DMS79 (cell line): Measurements from ENCODE around the gene B9D1.

Source experiments
- DNase-seq: peaks from one replicate; lab custom pipeline; 2025; lab: John Stamatoyannopoulos, UW

The B9D1 gene

DNA sequence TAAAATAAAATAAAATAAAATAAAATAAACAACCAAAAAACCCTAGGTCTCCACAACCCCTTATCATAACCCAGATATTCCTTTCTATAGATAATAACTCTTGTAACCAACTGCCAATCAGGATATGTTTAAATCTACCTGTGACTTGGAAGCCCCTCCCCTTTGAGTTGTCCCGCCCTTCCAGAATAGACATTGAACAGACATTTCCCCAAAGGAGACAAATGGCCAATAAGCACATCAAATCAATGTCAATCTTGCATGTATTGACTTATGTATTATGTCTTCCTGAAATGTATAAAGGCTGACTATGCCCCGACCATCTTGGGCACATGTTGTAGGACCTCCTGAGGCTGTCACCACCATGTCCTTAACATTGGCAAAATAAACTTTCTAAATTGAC is 14.3 kb upstream of the B9D1 start:
- peak; percentile 22 for DNase-seq

DNA sequence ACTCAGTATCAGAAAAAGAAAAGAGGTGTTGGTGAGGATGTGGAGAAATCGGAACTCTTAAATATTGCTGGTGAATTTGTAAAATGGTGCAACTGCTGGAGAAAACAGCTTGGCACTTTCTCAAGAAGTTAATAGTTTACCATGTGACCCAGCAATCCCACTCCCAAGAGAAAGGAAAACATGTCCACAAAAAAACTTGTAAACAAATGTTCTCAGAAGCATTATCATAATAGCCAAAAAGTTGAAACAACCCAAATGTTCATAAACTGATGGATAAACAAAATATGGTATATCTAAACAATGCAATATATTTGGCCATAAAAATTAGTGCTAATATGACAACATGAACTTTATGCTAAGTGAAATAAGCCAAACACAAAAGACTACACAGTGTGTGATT is 13.2 kb upstream of the B9D1 start:
- DNase-seq: no peak

DNA sequence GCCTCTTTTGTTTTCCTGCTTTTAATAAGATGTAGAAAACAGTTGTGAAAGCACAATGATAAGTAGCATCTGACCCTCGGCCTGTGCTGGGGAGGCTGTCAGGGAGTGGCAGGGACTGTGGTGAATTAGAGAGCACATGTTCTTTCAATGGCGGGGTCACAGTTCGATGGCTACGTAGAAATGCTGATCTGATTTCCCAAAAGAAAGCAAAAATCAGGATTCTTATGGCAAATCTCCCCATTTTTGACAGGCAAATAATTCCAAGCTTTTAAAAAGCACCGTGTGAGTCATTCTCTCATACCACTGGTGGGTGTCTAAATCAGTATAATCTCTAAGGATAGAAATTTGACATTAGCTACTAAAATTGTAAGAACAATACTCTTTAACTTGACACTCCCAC is 11.6 kb upstream of the B9D1 start:
- DNase-seq: no peak

DNA sequence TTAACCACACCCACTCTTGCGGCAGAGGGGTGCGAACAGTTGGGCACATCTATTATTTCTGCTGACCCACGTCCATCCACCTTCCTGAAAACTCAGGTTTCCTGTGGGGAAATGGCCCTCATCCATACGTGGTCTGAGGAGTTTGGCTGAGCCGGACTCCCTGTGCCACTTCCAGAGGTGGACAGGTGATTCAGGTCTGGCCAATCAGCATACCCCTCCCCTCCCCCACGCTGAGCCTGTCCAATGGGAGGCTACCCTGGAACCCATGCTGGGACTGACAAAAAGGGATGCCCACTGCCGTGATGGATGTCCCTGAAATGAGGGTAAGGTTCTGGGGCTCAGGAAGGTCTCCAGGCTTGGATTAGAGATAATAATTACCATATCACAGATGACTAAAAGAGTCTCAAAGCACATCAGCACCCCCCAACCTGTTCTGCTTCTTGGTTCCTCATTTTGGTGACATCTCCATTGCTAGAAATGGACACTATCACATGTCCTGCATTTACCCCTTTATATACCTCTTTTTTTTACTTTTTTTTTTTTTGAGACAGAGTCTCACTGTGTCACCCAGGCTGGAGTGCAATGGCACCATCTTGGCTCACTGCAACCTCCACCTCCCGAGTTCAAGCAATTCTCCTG is 10.5 kb upstream of the B9D1 start:
- DNase-seq: no peak

DNA sequence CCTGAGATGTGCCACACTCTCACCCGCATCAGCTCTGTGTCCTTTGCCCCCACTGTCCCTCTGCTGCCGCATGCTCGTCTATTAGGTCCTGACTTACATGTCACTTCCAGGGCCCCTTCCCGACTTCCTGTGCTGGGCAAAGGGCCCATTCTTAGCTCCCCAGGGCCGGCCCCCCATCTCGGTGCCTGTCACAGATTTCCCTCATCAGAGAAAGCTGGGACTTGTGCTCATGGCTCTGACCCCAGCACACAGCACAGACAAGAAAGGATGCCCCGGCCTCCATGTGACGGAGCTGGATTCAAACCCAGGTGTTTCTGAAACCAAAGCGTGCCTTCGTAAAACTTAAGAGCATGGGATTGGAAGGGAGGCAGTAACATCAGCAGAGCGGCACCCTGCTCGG is 9.9 kb upstream of the B9D1 start:
- no peak for DNase-seq

DNA sequence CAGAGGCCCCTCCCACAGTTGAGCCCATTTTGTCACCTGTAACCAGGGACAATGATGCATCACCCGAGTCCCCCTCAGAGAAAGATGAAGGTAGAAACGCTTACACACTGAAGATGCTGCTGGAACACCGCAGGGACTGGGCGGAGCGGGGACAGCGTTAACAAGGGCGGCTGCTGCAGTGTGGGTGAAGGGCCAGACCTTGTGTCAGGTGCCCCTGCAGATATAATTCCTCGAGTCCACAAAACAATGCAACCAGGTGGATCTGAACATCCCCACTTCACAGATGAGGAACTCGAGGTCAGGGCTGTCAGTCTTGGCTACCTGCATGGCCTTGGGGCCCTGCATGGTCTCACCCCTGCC is 9.5 kb upstream of the B9D1 start:
- no peak for DNase-seq

DNA sequence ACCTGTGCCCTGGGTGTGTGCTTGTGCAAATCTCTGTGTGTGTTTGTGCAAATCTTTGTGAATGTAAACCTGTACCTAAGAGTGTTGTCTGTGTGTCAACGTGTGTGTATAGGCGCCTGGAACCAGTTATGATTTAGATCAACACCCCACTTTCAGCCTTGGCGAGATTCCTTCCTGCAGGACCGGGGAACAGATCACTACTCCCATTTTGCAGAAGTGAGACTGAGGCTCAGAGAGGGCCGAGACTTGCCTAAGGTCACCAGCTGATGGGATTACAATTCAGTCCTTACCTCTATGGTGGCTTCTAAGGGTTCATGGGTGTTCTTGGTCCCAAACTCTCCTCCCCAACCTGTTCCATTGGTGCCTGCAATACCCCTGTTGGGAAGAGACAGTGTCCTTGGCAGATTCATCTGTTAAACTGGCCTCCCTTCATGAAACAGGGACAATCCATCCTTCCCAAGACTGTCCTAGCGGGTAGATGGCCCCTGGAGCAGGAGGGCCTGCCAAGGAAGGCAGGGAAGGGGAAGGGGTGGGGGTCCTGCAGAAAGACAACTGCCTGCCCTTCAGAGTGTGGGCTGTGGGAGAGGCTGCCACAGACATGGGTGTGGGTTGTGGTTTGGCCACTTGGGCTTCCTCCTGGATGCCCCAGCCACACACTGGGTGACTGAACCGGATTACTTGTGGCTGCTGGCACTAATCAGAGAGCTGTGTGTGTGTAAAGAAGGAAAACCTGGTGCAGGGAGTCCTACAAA is 8.9 kb upstream of the B9D1 start:
- DNase-seq: no peak

DNA sequence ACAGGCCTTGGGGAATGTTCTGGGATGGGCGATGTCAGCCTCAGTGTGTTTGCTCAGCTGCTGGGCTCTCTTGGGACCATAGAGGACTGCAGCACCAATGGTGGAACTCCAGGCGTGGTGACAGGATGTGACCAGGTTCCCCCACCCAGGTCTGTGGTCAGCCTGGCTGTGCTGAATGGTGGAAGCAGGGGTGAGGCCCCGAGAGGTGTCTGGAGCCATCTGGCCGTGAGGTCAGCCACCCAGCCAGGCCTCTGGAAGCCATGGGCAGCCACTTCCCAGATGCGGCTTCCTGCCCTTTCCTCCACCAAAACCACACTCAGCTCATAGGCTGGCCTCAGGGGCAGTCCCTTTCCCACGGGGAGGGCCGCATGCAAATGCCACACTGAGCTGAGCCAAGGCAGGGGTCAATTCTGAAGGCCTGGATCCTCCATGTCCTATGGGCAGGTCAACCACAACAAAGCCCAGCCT is 8.0 kb upstream of the B9D1 start:
- DNase-seq: no peak

DNA sequence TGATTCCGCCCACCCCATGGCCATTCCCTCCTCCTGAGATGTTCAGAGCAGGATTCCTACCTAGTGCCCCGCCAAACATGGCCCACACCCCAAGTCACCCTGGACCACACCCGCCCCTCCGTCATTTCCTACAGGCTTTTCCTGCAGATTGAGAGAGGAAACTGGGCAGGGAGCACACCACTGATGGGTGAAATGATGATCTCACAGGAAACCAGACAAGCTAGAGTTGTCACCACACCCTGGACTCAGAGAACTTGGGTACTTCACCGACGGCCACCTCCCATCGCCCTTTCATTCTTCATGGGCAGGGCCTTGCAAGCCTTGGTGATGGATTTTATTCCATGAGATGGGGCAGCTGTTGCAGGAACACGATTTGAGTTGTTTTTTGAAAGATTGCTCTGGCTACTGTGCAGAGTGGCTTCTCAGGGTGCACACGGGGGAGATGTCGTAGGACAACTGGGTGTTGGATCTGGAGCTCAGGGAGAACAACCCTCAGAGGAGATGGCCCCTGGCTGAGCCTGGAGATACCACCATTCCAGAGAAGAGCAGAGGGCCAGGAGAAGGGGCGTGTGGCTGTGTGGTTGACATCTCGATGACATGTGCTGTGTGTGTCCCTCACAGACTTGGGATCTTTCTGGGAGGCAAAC is 7.4 kb upstream of the B9D1 start:
- DNase-seq: no peak

DNA sequence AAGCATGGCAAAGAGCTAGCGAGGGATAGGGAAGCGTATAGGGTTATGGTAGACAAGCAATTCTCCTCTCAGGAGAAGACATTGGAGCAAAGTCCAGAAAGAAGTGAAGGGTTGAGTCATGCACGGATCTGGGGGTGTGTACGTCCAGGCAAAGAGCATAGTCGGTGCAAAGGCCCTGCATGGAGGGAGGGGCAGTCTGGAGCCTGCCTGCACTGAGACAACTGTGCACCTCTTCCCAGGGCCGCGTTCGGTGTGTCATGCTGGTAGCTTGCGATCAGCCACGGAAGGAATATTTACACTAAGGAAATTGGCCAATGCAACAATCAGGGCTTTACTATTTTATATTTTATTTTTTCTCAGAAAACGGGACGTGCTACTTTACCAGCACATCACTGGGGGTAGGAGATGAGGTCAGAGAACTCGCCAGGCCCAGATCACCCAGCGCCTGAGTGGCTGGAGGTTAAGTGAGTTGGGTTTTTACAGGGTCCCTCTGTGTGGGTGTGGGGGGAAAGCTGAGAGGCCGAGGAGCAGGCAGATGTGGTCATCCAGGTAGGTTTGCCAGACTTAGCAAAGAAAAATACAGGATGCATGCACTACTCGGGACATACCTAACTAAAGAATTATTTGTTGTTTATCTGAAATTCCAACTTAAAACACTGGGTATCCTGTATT is 6.7 kb upstream of the B9D1 start:
- no peak for DNase-seq

DNA sequence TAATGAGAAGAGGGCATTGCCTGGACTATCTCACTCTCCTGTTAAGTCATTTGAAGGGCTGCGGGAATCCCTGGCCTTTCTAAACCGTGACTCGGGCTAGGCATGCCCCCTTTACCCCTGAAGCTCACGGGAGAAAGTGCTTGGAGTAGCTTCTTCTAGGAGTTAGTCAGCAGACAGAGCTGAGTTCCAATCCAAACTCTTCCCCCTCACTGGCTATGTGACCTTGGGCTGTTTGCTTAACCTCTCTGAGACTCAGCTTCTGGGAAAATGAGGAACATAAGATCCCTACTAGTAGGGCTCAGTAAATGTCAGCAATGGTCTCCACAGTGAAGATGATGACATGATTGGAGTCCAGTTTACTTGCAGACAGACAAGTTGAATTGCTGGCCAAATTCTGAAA is 5.7 kb upstream of the B9D1 start:
- no peak for DNase-seq

DNA sequence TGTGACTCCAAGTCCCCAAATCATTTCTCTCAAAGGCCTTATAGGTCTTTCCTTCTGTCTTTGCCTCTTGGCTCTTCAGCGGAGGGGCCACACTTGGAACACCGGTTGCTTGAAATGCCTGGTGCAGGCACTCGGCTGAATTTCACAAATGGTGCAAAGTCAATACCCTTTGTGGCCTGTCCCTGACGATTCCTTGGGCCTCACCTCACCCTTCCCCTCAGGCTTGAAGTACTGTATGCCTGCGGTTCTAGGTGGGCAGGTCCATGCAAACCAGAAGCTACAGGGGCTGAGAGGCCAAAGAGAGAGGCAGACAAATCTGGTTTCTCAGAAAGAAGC is 4.1 kb upstream of the B9D1 start:
- no peak for DNase-seq

DNA sequence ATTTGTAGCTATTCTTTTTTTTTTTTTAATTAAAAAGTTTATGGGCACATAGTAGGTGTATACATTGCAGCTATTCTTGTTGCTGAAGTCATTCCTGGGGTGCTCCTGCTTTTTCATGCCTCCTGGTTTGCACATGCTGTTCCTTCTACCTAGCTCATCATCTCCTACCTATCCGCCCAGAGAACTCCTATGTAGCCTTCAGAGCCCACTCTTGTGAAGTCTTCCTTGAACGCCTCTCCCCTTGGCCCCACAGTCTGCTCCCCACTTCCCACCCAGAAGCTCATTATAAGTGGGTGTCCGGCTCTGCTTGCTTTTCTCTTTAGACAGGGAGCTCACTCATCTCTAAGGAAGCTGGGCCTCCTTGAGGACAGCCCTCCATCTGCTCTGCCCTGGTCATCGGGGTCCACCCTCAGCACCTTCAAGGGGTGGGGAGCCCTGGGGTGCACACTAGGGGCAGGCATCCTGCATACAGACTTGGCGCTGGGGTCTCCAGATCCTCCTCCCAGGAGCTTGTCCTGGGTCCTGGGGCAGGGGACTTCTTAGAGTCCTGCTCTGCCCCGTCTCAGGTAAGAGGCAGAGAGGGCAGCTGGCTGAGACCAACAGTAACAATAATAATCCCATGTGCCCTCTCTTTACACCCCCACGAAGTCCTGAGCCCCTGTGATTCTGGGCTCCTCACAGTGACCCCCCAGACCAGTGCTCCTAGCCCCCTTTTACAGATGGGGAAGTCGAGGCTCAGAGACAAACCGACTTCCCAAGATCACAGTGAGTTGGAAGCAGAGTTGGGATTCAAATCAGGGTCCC is 3.5 kb upstream of the B9D1 start:
- no peak for DNase-seq

DNA sequence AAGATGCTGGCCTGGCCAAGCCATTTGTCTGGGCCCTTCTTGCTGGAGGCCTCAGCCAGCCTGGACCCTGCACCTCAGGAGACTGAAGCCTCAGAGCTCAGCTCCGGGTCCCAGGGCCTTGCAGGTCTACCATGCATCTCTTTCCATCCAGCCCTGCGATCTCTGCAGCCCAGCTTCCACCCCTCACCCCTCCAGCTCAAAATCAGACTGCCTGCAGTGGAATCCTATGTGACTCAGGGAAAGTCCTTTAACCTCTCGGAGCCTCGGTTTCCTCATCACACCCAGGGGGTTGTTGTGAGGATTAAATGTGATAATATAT is 2.9 kb upstream of the B9D1 start:
- DNase-seq: no peak

DNA sequence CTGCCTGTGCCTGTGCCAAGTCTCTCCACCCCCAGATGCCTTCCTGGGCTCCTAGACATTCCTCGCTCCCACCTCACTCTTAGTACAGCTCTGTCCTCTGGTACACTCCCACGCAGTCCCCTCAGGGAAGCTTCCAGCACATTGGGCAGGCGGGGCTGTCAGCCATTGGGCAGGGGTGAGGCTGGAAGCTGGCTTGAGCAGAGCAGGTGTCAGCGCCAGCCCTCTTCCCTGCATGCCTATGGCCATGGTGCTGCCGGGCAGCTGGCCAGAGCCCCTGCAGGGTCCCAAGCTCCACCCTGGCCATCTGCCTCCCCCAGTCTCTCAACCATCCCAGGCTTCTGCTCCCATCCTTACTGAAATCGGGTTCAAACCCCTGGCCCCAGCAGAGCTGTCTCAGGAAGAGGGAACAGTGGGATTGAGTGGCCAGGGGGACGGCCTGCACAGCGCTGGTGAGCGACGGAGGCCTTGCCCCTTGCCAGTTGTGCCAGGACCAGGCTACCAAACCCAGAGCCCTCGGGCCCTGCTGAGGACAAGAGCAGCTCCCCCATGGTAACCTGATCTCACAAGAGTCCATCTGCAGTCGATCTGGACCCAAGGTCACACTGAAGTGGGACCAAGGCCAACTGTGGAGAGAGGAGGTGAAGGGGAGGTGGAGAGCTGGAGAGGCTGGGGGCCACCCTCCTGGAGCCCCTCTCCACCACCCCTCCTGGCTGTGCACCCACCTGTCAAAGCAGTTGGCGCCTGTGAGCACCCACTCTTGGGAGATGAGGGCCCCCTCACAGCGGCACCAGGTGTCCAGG is 2.4 kb upstream of the B9D1 start:
- DNase-seq: no peak

DNA sequence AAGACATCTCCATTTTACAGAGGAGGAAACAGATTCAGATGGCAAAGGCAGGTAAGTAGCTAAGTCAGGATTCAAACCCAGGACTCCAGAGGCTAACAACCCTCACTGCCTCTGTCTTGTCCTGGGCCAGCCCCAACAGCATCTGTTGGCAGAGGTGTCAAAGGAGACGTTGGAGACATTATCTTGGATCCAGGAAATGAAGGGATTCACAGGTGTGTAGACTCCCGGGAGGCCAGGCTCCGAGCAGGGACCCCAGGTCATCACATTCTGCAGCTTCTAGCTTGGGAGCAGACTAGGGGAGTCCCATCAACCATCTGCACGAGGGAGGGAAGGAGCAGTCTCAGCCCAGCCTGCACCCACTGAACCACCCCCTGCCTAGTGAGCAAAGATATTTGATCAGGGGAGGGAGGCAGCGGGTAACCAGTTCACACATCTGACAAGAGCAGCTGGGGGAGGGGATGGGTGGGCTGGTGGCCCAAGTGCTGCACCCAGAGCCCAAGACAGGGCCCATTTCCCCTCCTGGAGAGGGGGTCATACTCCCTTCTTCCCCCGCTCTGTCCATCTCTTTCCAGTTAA is 1.0 kb upstream of the B9D1 start:
- DNase-seq: no peak

DNA sequence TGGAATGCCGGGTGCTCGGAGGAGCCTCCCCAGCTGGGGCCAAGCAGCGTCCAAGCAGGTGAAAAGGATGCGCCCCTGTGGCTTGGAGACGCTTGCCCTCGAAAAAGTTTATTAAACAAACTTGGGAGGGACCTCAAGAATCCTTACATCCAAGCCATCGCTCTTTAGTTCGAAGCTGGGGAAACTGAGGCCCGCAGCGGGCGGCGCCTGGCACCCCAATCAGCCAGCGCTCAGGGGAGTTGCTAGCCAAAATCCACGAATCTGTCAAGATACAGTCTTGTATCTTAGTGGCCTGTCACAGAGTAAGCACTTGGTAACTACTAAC is 553 bp upstream of the B9D1 start:
- no peak for DNase-seq

DNA sequence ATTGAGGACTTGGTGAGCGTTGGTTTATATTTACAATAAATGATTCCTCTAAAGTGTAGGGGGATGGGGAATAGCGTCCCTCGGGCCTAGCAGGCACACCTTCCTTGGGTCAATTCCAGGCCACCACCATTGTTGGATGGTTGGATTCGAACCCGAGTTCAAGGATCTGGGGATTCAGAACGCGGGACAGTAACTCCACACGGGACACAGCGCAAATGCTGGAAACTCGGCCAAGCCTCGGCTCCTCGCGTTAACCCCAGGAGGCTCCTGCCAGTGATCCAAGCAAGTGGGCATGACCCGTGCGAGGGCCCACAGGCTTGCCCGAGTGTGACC is 613 bp downstream of the B9D1 start:
- DNase-seq: no peak

DNA sequence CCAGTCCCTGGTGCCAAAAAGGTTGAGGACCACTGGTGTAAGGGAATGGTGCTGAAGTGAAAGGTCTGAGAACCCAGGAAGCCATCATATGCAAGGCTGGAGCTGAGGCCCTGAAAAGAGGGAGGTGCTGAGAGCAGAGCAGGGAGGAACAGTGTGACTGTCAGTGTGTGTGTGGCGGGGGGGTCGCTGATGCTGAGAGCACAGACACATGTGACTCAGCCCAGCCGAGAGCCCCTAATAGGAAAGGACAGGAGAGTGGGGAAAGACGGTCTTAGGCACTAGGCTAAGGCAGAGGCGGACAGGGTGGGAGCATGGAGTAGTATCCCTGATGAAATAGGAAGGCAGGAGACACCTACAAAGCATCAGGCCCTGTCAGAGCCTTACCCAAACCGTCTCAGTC is 1.2 kb downstream of the B9D1 start:
- DNase-seq: no peak

DNA sequence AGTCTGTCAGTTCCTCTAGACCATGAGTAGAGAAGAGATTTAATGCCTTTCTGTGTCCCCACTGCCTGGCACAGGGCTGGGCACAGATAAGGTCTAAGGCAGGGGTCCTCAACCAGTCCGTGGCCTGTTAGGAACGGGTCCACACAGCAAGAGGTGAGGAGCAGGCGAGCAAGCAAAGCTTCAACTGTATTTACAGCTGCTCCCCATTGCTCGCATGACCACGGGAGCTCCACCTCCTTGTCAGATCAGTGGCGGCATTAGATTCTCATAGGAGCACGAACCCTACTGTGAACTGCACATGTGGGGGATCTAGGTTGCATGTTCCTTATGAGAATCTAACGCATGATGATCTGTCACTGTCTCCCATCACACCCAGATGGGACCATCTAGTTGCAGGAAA is 1.8 kb downstream of the B9D1 start:
- no peak for DNase-seq

DNA sequence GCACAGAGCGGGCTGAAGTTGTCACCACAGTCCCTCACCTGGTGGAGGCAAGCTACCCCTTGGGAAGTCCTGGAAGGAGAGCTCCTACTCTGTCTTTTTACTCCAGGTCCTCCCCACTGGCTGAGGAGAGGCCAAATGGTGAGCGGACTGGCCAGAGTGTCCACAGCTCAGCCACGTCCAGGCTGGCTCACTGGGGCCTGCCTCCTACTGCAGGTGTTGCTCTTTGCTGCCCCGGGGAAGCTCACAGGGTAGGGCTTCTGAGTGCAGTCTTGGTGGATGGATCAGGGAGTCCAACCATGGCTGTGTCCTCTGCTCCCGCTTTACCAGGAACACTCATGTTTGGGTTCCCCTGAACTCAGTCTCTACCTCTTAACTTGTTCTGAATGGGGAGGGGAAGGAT is 2.7 kb downstream of the B9D1 start:
- no peak for DNase-seq

DNA sequence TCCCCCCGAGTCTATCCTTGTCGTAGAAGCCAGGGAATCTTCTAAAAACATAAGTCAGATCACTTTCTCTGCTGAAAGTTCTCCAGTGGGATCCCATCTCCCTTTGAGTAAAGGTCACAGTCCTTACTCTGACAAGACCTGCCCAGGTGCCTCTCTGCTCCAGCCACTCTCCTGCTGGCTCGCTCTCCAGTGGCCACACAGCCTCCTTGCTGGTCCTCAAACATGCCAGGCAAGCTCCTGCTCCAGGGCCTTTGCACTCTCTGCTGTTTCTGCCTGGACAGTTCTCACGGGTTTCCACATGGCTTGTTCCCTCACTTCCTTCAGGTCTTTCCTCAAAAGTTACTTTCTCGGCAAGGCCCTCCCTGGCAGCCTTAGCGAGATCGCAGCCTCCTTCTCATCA is 3.4 kb downstream of the B9D1 start:
- DNase-seq: no peak
